HPDE6-E6E7 (cell line): Measurements from ENCODE around the gene FNDC1.
"Not testable (repeated sequence)": the region's sequence is repeated elsewhere in the genome, so short reads cannot be mapped to it uniquely, and the experiment has no call there.

ENCODE experiments used
- DNase-seq: peaks from one replicate; pipeline ENCODE4 v3.0.0; 2011; ENCODE audit warnings: missing footprints; ENCODE audit errors: extremely low spot score

The FNDC1 gene

DNA sequence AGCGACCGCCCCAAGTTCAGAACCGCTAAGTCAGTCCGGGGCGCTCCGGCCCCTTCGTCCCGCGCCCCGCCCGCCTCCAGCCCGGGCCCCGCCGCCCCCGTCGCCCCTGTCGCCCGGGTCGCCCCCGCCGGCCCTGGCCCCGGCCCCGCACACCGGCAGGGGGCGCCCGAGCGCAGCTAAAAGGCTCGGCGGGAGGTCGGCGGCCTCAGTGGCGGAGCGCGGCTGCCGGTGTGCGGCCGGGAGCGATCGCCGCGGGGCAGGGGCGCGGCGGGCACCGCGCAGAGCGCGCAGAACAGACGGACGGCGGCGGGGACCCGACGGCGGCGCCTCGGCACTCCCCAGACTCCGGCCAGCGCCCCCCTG is at the start of gene FNDC1:
Gene FNDC1, plus strand, starts transcription at position 208 of the 363 bp plus-strand sequence. CDS start 197 bp downstream, outside the sequence.
- no peak for DNase-seq

GRCh38 chr6:159119791-159120190 is 49.4 kb upstream of the FNDC1 start:
- no peak for DNase-seq

DNA sequence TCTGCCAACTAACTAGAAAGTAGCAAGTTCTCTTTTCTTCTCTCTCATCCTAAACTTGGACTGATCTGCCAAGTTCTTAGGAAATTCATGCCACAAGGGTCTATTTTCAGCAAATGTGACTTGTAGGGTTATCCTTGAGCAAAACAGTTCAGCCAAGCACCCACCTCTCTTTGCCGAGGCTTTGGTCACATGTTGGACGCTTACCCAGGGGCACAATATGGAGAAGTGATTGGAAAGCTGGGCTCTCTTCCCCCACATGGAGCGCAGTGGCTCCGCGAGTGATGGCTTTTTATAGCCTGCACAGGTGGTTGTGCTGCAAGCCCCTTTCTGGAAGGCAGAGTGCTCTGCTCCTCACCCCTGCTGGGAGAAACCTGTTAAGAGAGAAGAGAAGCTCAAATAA is 47.7 kb upstream of the FNDC1 start:
- DNase-seq = no peak

- DNase-seq = no peak
Observed at GRCh38 chr6:159122453-159122852, 46.7 kb upstream of the FNDC1 start.

- not testable (repeated sequence) for DNase-seq
Observed at GRCh38 chr6:159123831-159124230, 45.4 kb upstream of the FNDC1 start.

- no peak for DNase-seq
Observed at GRCh38 chr6:159125014-159125609, 44.1 kb upstream of the FNDC1 start.

GRCh38 chr6:159125951-159126352 is 43.2 kb upstream of the FNDC1 start:
- DNase-seq = no peak

DNA sequence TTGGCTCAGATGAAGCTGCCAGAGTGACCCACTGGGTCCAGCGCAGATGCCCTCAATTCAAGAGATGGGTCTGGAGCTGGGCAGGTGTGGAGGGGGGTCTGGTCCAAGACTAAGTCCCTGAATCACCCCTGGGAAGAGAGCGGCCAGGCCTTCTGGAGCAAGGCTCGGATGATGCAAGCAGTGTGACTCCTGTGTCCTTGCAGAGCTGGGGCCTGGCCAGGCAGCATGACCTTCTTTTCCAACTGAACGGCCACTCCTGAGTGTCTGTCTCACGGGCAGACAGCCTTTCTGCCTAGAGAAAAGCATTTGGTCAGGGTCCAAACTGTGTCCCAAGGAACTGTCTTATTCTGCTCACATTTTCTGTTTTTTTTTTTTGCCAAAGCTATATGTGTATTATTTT is 42.6 kb upstream of the FNDC1 start:
- DNase-seq = no peak

GRCh38 chr6:159127701-159128100 is 41.5 kb upstream of the FNDC1 start:
- no peak for DNase-seq

- no peak for DNase-seq
Observed at GRCh38 chr6:159128978-159129377, 40.2 kb upstream of the FNDC1 start.

- no peak for DNase-seq
Observed at GRCh38 chr6:159130846-159131245, 38.4 kb upstream of the FNDC1 start.

GRCh38 chr6:159131709-159132108 is 37.5 kb upstream of the FNDC1 start:
- DNase-seq = no peak

DNA sequence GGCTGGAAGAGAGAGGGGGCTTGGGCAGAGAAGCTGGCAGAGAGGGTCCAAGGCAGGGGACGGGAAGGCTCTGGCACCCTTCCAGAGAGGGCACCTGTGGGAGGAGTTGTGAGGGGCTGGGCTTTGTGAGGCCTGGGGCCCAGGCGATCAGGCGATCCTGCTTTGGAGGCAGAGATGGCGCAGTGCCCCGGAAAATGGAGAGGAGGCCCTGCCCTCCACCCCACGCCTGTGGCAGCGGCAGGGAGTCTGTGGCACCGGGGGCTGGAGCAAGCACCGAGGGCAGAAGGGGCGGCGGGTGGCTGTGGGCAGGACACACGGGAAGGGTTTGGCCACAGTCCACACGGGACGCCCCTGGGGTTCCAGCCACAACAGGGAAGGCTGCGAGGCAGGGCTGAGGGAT is 36.5 kb upstream of the FNDC1 start:
- DNase-seq = no peak

DNA sequence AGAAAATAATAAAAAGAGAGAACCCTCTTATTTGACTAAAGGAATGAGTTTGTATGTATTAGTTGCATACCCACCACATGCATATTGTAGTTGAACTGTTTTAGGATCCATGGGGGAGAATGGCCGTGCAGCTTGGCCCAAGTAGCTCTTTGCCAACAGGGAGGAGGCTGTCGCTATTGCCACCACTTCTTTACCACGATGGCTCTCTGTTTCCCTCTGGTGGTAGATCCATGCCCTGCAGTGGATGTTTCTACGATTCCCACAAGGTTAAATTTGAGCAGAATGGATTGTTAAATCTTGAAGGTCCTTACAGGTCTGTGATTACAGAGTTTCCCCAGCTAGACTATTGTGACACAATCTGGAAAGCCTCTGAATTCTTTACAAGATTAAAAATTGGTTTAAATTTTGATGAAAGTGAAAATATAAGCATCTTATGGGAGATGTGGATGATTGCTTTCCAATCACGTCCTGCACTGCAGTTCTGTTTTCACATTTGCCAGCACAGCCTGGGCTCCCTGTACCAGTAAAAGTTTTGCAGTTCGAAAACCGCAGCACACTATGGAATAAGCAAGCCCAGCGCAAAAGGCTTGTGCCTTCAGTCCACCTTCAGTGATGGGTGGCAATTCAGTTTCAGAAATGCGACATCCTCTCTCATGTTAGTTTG is 34.4 kb upstream of the FNDC1 start:
- peak; percentile 44 for DNase-seq

DNA sequence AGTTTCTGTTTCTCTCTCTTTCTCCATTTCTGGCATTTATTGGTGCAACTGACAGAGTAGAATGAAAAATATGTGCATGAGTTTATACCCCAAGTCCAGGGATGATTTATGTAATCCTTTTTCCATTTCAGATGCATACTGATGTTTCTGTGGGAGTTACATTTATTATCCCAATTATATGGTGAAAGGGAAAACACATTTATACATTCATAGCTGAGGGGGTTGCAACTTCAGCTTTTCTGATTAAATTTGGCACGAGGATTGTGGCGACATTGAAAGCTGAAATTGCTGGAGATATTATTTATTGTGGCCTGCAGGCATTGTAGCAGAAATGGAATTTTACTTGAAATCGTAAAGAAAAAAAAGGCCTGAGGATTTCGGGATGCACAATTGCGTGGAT is 31.5 kb upstream of the FNDC1 start:
- DNase-seq = no peak

- DNase-seq = no peak
Observed at GRCh38 chr6:159142531-159142930, 26.7 kb upstream of the FNDC1 start.

DNA sequence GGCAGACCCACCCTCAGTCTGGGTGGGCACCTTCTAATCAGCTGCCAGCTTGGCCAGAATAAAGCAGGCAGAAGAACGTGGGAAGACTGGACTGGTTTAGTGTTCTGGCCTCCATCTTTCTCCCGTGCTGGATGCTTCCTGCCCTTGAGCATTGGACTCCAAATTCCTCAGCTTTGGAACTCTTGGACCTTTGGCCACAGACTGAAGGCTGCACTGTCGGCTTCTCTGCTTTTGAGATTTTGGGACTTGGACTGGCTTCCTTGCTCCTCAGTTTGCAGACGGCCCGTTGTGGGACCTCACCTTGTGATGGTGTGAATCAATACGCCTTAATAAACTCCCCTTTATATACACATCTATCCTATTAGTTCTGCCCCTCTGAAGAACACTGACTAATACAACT is 20.6 kb upstream of the FNDC1 start:
- DNase-seq = no peak

DNA sequence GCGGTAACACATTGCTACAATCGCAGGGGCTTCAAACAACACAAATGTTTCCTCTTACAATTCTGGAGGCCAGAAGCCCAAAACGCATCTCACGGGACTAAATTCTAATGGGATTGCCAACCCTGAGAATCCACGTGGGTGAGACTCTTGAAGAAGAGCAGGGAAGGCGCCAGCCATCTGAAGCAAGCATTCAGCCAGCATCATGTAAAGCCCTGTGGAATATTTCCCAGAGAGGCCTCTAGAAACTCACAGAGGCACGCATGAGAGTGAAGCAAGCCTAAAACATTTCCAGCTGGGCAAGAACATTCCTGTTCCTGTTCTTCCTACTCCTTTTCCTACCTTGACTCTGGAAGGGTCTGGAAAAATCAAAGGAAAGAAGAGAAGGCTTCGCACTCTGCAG is 19.6 kb upstream of the FNDC1 start:
- no peak for DNase-seq

- peak; percentile 41 for DNase-seq
Observed at GRCh38 chr6:159151266-159151855, 17.8 kb upstream of the FNDC1 start.

- no peak for DNase-seq
Observed at GRCh38 chr6:159152041-159152440, 17.2 kb upstream of the FNDC1 start.

DNA sequence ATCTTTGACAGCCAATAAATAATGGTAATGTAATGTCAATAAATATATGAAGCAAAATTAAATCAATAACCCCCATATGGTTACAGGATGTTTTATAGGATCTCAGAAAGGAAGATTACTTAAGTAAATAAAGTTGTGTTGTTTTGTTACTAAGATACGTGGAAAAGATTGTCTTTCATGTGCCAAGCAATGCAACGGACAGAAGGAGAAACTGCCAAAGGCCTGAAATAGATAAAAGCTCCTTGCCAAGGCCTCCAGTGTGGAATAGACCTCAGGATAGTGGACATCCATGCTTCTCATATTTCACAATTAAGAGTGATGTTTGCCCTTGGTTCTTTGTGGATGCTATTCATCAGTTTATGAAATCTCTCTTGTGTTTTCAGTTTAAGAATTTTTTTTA is 16.4 kb upstream of the FNDC1 start:
- no peak for DNase-seq

GRCh38 chr6:159155679-159156078 is 13.5 kb upstream of the FNDC1 start:
- no peak for DNase-seq

DNA sequence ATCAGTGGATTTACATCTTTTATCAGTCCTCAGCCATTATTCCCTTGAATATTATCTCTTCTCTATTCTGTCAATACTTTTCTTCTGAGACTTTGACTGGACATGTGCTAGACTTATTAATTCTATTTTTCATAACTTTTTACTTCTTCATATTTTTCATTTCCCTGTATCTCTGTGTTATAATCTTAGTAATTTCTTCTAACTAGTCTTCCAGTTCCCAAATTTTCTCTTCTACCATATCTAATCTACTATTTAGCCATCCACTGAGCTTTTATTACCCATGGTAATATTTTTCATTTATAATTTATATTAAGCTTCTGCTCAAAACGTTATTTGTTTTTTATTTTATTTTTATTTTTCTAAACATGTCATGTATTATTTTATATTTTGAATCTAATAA is 13.1 kb upstream of the FNDC1 start:
- no peak for DNase-seq

DNA sequence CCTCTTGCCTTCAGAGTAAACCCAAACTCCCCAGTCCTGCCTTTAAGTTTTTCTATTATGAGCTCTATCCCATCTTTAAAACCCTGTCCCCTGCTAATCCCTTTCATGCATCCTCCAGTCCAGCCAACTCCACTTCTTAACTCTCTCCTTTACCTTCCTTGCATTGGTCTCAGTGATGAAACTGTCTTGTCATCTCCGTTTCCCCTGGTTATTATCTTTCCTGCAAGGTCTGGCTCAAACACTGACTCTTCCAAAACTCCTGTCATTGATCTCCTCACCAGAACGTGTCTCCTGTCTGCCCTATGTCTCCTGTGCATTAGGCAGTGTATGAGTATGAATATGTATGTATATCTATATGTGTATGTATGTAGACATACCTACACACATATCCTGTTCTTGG is 11.8 kb upstream of the FNDC1 start:
- no peak for DNase-seq
